Hepatocyte (in vitro differentiated cells): ENCODE measurements around the gene FOXR1.

Experiments
- CTCF ChIP-seq: fragments of 200-600 bp; sonication (generic); IDR thresholded peaks from 2 replicates; pipeline ENCODE4 v1.5.1; 2016; ENCODE audit warnings: antibody characterized with exemption, mild to moderate bottlenecking; ENCODE audit not compliant: poor library complexity
- EZH2 ChIP-seq: fragments of 200-600 bp; sonication (generic); IDR thresholded peaks from 2 replicates; pipeline ENCODE4 v1.6.1; 2016; ENCODE audit warnings: antibody characterized with exemption, mild to moderate bottlenecking, borderline replicate concordance
- EZH2phosphoT487 ChIP-seq: fragments of 200-600 bp; sonication (generic); IDR thresholded peaks from one replicate; pipeline ENCODE4 v1.6.1; 2018; ENCODE audit warnings: antibody characterized with exemption, mild to moderate bottlenecking, low read depth, moderate library complexity; ENCODE audit not compliant: unreplicated experiment, severe bottlenecking

DNA sequence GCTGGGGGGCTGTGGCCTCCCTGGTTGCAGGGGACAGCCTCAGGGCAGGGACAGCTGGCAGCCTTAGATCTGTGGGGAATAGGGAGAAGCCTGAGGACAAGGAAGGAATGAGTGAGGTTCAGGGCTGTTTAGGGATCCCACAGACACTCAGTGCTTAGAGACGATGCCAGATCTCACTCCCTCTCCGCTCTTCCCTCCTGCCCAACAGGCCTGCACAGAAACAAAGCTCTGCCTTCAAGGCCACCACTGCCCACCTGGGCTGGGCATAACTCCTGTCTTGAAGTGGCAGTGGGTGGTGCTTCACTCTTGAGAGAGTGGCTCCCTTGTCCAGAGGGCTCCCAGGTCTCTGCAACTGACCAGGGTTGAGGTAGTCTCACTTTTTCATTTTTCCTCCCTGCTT, 13.3 kb downstream of the FOXR1 start:
- TF ChIP-seq CTCF, result no peak
- TF ChIP-seq EZH2, result no peak
- TF ChIP-seq EZH2phosphoT487, result no peak
